K562 (cell line): ENCODE data around the gene EXTL1. TPM values are rescaled to one million over a fixed set of nuclear protein-coding genes. Genes with fewer than 3 reads are reported as not detected.

Experiments used
- FIP1L1 ChIP-seq: fragments of 200-400 bp; formaldehyde crosslinking; IDR thresholded peaks from 2 replicates; pipeline ENCODE4 v1.6.1; 2018; ENCODE audit warnings: mild to moderate bottlenecking, low read depth, low read length; ENCODE audit not compliant: poor library complexity, severe bottlenecking
- HDAC1 ChIP-seq, 2 experiments: fragments of 450-650 bp; IDR thresholded peaks; 2 replicates each; pipeline ENCODE4 v1.6.1; 2016 to 2017; ENCODE audit warnings: inconsistent platforms in 1 of 2, mild to moderate bottlenecking in 1 of 2, moderate library complexity in 1 of 2
- HDAC3 ChIP-seq: fragments of 450-650 bp; IDR thresholded peaks from 2 replicates; pipeline ENCODE4 v1.6.1; 2018; ENCODE audit warnings: borderline replicate concordance, mild to moderate bottlenecking, moderate library complexity; ENCODE audit not compliant: partially characterized antibody
- MLLT1 ChIP-seq, 2 experiments: fragments of 450-650 bp; IDR thresholded peaks; 2 replicates each; pipeline ENCODE4 v1.6.1; 2016
- RCOR1 ChIP-seq, 2 experiments: IDR thresholded peaks; 2 replicates each; pipeline ENCODE4 v1.6.1; 2012; ENCODE audit warnings: low read depth in 2 of 2, low read length in 2 of 2, borderline replicate concordance in 1 of 2, improper control_type of control experiment in 1 of 2
- TBP ChIP-seq: optimal IDR thresholded peaks from 2 replicates; pipeline ENCODE3; 2011; ENCODE audit warnings: low read depth, low read length, improper control_type of control experiment
- ZNF174 ChIP-seq: fragments of 250-450 bp; sonication (Bioruptor Pico); IDR thresholded peaks from 2 replicates; pipeline ENCODE4 v1.4.0; 2020; ENCODE audit warnings: mild to moderate bottlenecking
- polyA plus RNA-seq, 8 experiments: library from polyadenylated mRNA; depleted of rRNA in 4 of 8; stranded (reverse) in 5 of 8; unstranded in 3 of 8; fragments of >200 nt; fragmentation: Nextera tagmentation in 2 of 8; fragmentation: Illumina TruSeq in 1 of 8; extraction: Ambion mirVana in 2 of 8; extraction: Trizol in 1 of 8; gene quantifications; 2 replicates each; pipeline versions ENCODE4 v1.2.1 to v1.2.3, GENCODE V29; 2011 to 2014; ENCODE audit warnings: inconsistent platforms in 1 of 8, missing spikeins in 1 of 8
- total RNA-seq, 7 experiments: library from RNA; depleted of rRNA in 6 of 7; stranded (reverse); fragments of >200 nt in 6 of 7; fragmentation: Illumina TruSeq in 2 of 7; extraction: Trizol in 2 of 7; gene quantifications; 2 replicates each; pipeline versions ENCODE4 v1.2.1 to v1.2.3, GENCODE V29; 2011 to 2021; ENCODE audit warnings: low replicate concordance in 1 of 7
- TF ChIP-seq, protein P1 (sequence below): fragments of 450-650 bp; IDR thresholded peaks from 2 replicates; pipeline ENCODE4 v1.6.1; 2016; ENCODE audit warnings: mild to moderate bottlenecking, moderate library complexity

The EXTL1 gene
- total and polyA plus RNA-seq, 9 of the 15 experiments (the other 6 are each of a cell fraction or from before 2014, with no cell fraction given), result 0.04 to 0.23 (median 0.08) TPM; not detected in 3

DNA sequence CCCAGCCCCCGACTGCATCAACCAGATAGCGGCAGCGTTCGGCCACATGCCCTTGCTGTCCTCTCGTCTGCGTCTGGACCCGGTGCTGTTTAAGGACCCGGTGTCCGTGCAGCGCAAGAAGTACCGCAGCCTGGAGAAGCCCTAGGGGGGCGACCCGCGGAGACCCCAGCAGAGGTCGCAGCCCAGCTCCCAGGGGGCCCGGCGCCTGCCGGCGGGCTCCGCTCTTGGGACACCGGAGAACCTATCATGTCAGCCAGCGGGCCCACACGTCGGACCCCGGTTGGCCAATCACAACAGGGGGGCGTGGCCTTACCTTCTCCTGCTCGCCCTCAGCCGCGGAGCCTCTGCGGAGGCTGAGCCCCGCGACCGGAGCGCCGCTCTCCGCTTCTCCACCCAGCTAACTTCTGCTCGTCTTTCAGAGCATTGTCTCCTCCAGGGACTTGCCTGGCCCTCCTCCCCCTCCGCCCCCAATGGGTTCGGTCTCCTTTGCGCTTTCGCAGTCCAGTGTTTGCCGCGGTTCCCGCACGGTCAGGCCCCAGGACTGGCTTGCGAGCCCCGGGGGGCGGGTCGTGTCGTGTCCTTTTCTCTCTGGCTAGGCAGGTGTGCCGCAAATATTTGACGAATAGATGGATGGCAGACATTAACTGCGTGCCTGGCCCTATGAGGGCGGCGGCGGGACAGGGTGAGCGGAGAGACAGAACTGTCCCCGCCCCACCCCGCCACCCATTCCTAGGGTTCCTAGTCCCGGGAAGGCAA, 13.8 kb downstream of the EXTL1 start (continued):
- TF ChIP-seq HDAC1 (IDR thresholded peaks at IDR 0.05), result peak in 1 of 2 experiments; percentile 79; a peak in 2 of 4 replicates
- peak in 1 of 2 experiments; percentile 68; a peak in 1 of 4 replicates for TF ChIP-seq RCOR1 (IDR thresholded peaks at IDR 0.05; ENCODE audit: borderline replicate concordance in 1 of 2, low read depth in 2 of 2, low read length in 2 of 2)
- TF ChIP-seq, protein P1, sequence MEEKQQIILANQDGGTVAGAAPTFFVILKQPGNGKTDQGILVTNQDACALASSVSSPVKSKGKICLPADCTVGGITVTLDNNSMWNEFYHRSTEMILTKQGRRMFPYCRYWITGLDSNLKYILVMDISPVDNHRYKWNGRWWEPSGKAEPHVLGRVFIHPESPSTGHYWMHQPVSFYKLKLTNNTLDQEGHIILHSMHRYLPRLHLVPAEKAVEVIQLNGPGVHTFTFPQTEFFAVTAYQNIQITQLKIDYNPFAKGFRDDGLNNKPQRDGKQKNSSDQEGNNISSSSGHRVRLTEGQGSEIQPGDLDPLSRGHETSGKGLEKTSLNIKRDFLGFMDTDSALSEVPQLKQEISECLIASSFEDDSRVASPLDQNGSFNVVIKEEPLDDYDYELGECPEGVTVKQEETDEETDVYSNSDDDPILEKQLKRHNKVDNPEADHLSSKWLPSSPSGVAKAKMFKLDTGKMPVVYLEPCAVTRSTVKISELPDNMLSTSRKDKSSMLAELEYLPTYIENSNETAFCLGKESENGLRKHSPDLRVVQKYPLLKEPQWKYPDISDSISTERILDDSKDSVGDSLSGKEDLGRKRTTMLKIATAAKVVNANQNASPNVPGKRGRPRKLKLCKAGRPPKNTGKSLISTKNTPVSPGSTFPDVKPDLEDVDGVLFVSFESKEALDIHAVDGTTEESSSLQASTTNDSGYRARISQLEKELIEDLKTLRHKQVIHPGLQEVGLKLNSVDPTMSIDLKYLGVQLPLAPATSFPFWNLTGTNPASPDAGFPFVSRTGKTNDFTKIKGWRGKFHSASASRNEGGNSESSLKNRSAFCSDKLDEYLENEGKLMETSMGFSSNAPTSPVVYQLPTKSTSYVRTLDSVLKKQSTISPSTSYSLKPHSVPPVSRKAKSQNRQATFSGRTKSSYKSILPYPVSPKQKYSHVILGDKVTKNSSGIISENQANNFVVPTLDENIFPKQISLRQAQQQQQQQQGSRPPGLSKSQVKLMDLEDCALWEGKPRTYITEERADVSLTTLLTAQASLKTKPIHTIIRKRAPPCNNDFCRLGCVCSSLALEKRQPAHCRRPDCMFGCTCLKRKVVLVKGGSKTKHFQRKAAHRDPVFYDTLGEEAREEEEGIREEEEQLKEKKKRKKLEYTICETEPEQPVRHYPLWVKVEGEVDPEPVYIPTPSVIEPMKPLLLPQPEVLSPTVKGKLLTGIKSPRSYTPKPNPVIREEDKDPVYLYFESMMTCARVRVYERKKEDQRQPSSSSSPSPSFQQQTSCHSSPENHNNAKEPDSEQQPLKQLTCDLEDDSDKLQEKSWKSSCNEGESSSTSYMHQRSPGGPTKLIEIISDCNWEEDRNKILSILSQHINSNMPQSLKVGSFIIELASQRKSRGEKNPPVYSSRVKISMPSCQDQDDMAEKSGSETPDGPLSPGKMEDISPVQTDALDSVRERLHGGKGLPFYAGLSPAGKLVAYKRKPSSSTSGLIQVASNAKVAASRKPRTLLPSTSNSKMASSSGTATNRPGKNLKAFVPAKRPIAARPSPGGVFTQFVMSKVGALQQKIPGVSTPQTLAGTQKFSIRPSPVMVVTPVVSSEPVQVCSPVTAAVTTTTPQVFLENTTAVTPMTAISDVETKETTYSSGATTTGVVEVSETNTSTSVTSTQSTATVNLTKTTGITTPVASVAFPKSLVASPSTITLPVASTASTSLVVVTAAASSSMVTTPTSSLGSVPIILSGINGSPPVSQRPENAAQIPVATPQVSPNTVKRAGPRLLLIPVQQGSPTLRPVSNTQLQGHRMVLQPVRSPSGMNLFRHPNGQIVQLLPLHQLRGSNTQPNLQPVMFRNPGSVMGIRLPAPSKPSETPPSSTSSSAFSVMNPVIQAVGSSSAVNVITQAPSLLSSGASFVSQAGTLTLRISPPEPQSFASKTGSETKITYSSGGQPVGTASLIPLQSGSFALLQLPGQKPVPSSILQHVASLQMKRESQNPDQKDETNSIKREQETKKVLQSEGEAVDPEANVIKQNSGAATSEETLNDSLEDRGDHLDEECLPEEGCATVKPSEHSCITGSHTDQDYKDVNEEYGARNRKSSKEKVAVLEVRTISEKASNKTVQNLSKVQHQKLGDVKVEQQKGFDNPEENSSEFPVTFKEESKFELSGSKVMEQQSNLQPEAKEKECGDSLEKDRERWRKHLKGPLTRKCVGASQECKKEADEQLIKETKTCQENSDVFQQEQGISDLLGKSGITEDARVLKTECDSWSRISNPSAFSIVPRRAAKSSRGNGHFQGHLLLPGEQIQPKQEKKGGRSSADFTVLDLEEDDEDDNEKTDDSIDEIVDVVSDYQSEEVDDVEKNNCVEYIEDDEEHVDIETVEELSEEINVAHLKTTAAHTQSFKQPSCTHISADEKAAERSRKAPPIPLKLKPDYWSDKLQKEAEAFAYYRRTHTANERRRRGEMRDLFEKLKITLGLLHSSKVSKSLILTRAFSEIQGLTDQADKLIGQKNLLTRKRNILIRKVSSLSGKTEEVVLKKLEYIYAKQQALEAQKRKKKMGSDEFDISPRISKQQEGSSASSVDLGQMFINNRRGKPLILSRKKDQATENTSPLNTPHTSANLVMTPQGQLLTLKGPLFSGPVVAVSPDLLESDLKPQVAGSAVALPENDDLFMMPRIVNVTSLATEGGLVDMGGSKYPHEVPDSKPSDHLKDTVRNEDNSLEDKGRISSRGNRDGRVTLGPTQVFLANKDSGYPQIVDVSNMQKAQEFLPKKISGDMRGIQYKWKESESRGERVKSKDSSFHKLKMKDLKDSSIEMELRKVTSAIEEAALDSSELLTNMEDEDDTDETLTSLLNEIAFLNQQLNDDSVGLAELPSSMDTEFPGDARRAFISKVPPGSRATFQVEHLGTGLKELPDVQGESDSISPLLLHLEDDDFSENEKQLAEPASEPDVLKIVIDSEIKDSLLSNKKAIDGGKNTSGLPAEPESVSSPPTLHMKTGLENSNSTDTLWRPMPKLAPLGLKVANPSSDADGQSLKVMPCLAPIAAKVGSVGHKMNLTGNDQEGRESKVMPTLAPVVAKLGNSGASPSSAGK, result peak; percentile 97
- peak in 1 of 2 experiments; percentile 88; a peak in 2 of 4 replicates for TF ChIP-seq MLLT1 (IDR thresholded peaks at IDR 0.05)
- peak; percentile 77 for TF ChIP-seq TBP
- TF ChIP-seq HDAC3, result no peak
- TF ChIP-seq ZNF174 (CRISPR knock-in tag), result no peak
- peak; percentile 36 for TF ChIP-seq FIP1L1
